ENCODE data around the gene ATXN10. TPM values are rescaled to one million over a fixed set of nuclear protein-coding genes. Genes with fewer than 3 reads are reported as not detected.

ATXN10 gene
- total and polyA plus RNA-seq, 2 of the 8 experiments (the other 6 are each of a cell fraction or from before 2014, with no cell fraction given) = 134 to 210 TPM

DNA sequence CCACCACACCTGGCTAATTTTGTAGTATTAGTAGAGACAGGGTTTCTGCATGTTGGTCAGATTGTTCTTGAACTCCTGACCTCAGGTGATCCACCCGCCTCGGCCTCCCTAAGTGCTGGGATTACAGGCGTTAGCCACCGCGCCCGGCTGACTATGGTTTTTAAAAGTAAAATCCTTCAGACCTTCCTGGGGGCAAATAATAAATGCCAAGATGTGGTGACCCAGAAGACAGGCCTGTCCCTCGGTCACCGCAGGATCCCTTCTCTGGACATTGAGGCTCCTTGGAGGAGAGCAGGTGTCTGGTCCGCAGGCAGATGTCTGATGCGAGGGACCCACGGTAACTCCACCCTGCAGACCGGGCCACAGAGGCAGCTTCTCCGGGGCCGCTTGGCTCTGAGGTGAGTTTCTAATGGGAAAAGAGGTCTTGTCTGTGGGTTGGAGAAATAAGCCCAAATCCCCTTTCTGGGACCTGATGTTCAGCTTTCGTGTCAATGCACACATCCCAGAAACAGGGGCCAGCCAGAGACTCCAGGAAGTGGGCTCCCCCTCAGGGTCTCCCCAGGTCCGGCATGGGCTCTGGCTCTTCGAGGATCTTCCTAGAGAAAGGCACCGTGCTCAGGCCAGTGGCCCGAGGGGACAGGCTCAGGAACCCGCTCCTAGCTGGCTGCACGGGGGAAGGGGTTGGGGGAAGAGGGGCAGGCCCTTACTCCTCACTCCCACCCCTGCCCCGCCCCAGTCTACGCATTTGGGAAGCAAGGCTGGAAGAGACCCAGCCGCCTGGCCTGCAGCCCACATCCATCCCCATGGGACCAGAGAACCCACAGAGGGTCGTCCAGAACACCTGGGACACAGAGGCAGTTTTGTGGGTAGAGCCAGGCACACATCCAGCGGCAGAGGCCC is 204.8 kb downstream of the ATXN10 start (continued):
- TF ChIP-seq, protein P1, sequence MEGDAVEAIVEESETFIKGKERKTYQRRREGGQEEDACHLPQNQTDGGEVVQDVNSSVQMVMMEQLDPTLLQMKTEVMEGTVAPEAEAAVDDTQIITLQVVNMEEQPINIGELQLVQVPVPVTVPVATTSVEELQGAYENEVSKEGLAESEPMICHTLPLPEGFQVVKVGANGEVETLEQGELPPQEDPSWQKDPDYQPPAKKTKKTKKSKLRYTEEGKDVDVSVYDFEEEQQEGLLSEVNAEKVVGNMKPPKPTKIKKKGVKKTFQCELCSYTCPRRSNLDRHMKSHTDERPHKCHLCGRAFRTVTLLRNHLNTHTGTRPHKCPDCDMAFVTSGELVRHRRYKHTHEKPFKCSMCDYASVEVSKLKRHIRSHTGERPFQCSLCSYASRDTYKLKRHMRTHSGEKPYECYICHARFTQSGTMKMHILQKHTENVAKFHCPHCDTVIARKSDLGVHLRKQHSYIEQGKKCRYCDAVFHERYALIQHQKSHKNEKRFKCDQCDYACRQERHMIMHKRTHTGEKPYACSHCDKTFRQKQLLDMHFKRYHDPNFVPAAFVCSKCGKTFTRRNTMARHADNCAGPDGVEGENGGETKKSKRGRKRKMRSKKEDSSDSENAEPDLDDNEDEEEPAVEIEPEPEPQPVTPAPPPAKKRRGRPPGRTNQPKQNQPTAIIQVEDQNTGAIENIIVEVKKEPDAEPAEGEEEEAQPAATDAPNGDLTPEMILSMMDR (IDR thresholded peaks at IDR 0.05; ENCODE audit: control extremely low read depth in 1 of 3, insufficient read depth in 1 of 3, low read depth in 1 of 3, low read length in 3 of 3) = no peak
- TF ChIP-seq NRF1 (IDR thresholded peaks at IDR 0.05; ENCODE audit: low read depth, low read length) = no peak
- no peak for TF ChIP-seq TCF12 (IDR thresholded peaks at IDR 0.05; ENCODE audit: low read depth, low read length)
- TF ChIP-seq BCL11A (IDR thresholded peaks at IDR 0.05; ENCODE audit: low read depth in 2 of 2, low read length in 2 of 2) = no peak
- no peak for TF ChIP-seq ZNF274 (IDR thresholded peaks at IDR 0.05; ENCODE audit: borderline replicate concordance, extremely low read depth, low read length)
- TF ChIP-seq PHF8 (conservative IDR thresholded peaks at IDR 0.05; ENCODE audit: low read depth, low read length) = no peak
- no peak for TF ChIP-seq BACH1 (IDR thresholded peaks at IDR 0.05; ENCODE audit: low read length)
- TF ChIP-seq KDM4A (IDR thresholded peaks at IDR 0.05; ENCODE audit: low read depth, low read length, severe bottlenecking) = no peak
- TF ChIP-seq RFX5 (IDR thresholded peaks at IDR 0.05; ENCODE audit: borderline replicate concordance, low read depth, low read length) = no peak
- no peak for TF ChIP-seq SP2 (IDR thresholded peaks at IDR 0.05; ENCODE audit: low read length)
- no peak for TF ChIP-seq JUN (IDR thresholded peaks at IDR 0.05; ENCODE audit: low read depth, low read length)

Data from H1 (cell line).